Measurements from ENCODE around the gene TUBGCP6.

The TUBGCP6 gene

DNA sequence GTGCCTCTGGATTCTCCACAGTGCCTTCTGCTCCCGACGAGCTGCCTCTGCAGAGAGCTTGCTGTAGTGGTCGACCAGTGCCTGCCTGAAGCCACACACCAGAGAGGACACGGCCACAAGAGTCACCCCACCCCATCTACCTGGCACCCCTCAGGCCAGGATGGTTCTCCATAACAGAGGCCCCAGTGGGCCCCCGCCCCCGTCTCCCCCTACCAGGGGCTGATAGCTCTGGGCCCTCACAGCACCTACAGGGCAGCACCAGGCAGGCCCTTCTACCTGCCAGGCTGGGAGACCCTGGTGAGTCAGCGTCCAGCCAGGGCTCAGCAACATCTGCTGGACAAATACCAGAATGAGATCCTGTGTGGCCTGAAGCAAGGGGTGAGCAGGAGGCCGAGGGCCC lies 22.3 kb downstream of the TUBGCP6 start:
- no peak for DNase-seq

DNA sequence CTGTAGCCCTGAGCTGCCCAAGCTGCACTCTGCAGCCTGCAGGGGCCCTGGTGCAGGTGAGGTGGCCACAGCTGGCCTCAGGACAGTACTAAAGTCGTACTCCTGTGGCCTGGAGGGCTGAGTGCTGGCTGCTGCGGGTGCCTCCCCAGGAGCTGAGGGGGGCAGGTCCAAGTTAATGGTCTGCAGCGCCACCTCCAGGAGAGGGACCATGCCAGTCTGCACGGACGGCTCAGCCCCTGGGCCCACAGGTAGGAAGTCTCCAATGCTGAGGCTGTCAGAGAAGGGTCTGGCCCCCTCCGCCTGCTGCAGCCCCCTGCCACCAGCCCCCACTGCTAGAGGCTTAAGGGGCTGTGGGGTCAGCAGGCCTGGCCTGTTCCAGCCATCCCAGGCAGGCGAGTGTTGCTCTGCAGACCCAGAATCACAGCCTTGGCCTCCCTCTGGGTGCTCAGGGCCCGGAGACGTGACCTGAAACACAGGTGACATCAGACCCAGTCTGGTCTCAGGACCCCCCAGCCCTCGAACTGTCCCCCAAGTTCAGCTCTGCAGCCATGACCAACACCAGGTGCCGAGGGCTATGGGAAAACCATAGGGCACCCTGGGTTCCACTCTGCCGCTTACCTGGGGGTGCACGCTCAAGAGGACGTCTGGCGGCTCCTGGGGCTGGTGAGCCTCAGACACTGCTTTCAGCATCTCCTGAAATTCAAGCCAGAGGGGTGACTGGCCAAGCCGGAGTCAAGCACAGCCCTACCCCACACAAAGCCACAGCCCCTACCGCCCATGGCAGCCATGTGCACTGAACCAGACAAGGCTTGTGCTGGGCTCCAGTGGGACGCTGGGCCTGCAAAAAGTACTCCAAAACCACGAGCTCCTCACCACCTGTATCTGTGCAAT lies 23.2 kb downstream of the TUBGCP6 start:
- DNase-seq: no peak

DNA sequence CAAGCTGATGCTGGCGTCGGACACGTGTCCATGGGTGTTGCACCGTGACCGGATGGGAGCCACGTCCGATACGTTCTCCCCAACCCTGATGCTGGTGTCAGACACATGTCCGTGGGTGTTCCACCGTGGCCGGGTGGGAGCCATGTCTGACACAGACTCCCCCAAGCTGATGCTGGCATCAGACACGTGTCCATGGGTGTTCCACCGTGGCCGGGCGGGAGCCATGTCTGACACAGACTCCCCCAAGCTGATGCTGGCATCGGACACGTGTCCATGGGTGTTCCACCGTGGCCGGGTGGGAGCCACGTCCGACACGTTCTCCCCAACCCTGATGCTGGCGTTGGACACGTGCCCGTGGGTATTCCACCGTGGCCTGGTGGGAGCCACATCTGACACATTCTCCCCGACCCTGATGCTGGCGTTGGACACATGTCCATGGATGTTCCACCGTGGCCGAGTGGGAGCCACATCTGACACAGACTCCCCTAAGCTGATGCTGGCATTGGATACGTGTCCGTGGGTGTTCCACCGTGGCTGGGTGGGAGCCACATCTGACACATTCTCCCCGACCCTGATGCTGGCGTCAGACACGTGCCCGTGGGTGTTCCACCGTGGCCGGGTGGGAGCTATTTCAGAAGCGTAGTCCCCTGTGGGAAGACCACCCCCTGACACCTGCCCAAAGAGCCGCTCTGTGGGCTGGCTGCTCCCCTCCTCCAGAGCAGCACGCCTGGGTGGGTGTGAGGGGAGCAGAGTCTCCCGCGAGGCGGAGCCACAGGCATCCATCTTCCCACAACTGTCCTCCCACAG lies 24.0 kb downstream of the TUBGCP6 start:
- no peak for DNase-seq

DNA sequence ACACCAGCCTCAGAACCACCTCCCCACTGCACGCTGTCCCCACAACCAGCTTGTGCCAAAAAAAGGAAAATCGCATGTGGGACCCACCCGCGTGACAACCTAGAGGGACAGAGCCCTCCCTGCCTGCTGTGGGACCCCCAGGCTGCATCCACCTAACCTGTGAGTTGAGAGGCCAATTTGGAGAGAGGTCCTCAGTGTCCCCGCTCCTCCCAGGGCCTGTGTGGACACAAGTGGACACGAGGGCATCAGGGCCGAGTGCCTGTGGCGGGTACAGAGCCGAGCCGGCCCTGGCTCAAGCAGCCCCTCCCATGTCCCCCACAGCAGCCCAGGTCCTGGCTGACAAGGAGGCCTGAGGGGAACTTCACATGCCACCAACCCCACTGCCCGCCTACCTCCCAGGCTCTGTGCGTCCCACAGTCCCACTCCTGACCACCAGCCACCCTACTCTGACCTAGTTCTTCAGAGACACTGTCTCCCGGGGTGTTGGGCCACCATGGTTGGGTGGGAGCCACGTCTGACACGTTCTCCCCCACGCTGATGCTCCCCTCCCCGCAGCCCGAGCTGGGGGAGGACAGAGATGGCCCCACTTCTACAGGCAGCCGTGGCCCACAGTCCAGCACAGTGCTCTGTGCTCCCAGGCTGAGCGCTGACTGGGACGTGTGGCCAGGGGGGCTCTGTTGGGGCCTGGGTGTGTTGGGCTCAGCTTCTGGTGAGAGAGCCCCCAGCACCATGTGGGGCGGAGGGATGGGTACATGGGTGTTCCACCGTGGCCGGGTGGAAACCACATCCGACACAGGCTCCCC lies 24.8 kb downstream of the TUBGCP6 start:
- no peak for DNase-seq

DNA sequence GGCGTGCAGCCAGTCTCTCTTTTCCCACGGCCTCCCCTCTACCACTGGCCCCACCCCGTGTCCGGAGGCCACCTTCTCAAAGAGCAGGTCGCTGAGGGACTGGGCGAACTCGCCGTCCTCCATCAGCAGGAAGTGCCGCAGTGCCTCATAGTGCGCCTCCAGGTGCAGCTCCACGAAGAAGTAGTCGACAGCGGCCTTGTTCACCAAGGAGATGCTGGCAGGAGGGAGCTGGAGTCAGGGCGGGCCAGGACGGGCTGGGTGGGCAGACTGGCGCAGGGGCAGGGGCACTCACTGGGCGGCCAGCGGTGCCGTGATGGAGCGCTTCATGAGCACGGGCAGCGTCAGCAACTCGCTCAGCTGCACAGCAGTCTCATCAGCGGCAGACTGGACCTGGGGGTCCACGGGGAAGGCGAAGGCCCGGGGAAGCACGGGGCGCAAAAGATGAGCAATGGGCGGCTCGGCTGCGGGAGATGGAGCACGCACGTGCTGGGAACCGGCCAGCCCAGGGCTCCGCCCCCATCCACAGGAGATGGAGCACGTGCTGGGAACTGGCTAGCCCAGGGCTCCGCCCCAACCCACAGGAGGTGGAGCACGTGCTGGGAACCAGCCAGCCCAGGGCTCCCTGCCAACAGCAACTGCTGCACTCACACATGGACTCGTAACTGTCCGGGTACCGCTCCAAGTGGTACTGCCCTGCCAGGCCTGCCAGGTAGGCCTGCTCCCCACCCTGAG lies 25.7 kb downstream of the TUBGCP6 start:
- peak; percentile 2 for DNase-seq

GRCh38 chr22:50218153-50218995 lies 26.4 kb downstream of the TUBGCP6 start:
- no peak for DNase-seq

- no peak for DNase-seq
Measured at GRCh38 chr22:50217543-50218152, 27.2 kb downstream of the TUBGCP6 start.

GRCh38 chr22:50216684-50217520 lies 27.9 kb downstream of the TUBGCP6 start:
- DNase-seq: no peak

DNA sequence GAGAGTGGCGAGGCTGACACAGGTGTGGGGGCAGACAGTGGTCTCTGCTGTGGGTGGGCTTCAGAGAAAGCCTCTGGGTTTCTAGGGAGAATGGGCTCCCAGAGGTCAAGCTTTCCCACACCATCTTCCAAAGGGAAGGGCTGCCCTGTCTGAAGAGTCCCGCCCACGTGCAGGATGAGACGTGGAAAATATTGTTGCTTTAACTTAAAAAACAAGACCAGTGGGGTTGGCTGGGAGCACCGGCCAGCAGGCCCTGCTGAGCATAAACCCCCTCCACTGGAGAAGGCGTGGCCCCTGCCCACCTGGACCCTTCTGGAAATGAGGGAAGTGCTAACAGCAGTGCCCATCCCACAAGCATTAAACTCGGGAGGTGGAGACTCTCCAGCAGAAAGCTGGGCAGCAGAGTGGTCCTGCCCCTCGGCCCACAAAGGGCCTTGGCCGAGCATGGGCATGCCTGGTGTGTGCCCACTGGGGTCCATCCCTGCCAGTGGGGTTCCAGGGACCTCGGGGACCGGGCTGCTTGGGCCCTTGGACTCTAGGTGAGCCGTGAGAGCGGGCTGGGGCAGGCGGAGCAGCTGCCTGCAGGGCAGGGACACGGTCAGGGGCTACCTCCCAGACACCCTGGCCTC lies 28.7 kb downstream of the TUBGCP6 start:
- no peak for DNase-seq

- DNase-seq: no peak
Measured at GRCh38 chr22:50215297-50216054, 29.3 kb downstream of the TUBGCP6 start.

DNA sequence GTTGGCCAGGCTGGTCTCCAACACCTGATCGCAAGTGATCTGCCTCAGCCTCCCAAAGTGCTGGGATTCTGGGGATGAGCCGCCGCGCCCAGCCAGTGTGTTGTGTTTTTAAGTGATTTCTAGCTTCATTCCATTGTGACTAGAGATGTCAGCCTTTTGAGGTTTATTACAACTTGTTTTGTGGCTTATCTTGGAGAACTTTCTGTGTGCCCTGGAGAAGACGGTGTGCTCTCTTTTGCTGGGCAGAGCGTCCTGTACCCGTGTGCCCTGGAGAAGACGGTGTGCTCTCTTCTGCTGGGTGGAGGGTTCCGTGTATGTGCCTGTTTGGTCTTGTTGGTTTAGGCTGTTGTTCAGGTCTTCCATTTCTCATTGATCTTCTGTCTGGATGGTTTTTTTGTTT lies 31.6 kb downstream of the TUBGCP6 start:
- DNase-seq: no peak

DNA sequence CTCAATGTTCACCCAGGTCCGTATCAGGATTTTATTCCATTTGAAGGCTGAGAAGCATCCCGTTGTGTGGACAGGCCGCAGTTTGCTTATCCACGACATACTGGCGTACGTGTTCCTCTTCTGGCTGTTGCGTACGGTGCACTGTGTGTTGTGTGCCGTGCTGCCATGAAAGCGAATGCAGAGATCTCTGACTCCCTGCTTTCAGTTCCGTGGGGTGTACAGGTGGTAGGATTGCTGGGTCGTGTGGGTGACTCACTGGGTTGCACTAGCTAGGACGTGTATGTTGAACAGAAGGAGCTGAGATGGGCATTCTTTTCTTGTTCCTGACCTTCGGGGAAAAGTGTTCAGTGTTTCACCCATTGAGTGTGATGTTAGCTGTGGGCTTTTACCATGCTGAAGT lies 33.7 kb downstream of the TUBGCP6 start:
- no peak for DNase-seq

DNA sequence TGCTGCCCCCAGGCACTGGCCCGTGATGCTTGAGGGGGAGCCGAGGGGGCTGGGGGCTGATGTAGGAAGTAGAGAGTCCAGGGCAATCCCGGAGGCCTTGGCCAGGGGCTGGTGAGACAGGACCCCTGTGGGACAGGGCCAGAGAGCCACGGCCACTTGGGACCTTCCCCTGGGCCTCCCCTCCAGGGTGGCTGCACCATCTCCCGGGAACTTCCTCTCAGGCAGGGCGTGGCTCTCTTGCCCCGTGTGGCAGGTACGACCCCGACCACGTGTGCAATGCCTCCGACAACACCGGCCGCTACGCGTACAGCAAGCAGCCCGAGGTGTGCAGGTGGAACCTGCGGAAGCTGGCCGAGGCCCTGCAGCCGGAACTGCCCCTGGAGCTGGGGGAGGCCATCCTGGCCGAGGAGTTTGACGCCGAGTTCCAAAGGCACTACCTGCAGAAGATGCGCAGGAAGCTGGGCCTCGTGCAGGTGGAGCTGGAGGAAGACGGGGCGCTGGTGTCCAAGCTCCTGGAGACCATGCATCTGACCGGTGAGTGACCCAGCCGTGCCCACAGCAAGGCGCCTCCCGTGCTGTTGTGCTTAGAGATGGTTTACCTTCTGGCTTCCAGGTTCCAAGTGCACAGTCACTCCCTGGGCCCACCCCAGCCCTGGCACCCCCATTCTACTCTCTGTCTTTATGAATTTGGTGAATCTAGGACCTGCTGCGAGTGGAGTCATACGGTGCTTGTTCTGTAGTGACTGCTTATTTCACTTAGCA lies 34.3 kb downstream of the TUBGCP6 start:
- no peak for DNase-seq

DNA sequence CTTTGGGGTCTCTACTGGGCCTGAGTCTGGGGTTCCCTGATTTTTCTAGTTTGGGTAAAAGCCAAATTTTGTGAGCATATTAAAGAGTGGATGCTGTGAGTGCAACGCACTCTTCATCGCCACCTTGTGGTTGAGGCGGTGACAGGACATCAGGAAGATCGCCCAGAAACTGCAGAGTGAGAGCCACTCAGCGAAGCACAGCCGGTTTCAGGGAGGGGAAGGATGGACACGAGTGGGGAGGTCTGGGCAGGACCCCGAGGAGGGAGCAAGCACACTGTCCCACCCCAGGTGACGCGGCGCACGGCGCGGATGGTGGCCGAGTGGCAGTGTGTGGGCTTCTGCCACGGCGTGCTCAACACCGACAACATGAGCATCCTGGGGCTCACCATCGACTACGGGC lies 34.9 kb downstream of the TUBGCP6 start:
- no peak for DNase-seq

DNA sequence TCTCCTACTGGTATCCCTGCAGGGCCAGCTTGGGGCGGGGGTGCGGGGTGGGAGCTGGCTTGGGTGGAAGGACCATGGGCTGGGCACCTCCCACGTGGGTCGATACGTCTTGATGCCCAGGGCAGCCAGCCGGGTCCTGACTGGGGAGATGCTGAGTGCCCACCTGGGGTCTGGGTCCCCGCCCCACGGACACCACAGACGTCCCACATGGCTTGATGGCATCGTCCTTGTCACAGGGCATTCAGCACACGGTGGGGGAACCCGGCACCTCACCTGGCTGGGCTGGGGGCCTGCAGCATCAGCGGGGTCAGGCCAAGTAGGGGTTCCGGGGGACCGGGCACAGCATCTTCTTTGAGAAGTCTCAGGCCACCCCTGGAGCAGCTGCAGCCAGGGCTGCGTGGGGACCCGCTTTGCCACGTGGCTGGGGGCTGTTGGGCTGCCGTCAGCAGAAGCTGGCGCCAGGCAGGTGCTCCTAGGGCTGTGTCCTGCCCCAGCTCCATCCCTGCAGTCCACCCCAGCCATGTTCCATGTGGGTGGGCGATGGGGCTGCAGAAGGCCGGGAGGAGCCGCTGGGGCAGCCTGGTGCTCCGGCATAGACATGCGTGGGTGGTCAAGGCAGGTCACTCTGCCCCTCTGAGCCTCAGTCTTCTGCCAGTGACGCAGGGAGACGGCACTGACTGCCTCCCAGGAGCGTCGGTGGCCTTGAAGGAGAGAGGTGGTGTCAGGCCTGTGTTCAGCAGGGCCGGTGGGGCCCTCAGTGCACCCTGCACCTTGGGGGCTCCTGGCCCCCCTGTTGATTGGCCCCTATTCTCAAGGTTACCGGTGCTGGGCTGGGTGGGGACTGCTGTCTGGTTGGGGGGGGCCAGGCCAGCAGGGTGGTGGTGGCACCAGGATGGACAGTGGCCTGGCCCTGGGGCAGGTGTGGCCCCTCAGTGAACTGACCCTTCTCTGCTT lies 35.6 kb downstream of the TUBGCP6 start:
- no peak for DNase-seq

- no peak for DNase-seq
Measured at GRCh38 chr22:50208430-50208938, 36.3 kb downstream of the TUBGCP6 start.

Data from NCI-H1092 treated with DMSO at 0.1 percent for 48 hours (cell line).